GM10847 (cell line): Measurements from ENCODE around the gene USP17L11.
"Not testable (repeated sequence)": the region's sequence is repeated elsewhere in the genome, so short reads cannot be mapped to it uniquely, and the experiment has no call there.

ENCODE experiments used
- POLR2A ChIP-seq: IDR thresholded peaks from 2 replicates; pipeline ENCODE4 v1.6.1; 2011; ENCODE audit not compliant: insufficient read length; ENCODE audit errors: extremely low read depth

The USP17L11 gene, protein sequence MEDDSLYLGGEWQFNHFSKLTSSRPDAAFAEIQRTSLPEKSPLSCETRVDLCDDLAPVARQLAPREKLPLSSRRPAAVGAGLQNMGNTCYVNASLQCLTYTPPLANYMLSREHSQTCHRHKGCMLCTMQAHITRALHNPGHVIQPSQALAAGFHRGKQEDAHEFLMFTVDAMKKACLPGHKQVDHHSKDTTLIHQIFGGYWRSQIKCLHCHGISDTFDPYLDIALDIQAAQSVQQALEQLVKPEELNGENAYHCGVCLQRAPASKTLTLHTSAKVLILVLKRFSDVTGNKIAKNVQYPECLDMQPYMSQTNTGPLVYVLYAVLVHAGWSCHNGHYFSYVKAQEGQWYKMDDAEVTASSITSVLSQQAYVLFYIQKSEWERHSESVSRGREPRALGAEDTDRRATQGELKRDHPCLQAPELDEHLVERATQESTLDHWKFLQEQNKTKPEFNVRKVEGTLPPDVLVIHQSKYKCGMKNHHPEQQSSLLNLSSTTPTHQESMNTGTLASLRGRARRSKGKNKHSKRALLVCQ

DNA sequence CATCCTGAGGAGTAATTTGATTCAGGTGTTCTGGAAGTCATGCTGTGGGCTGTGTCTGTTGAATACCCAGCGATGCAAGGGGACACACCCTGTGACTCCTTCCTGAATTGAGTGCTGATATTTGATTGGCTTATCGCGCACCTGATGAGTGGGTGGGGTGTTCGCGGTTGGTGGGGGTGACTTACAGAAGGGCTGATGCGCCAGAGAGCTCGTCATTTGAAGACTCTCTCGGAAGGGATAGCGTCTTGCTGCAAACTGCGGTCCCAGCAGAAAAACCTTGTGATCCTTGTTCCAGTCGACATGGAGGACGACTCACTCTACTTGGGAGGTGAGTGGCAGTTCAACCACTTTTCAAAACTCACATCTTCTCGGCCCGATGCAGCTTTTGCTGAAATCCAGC, at the start of gene USP17L11:
USP17L11 (plus strand) TSS at position 301 of the 400 bp plus-strand sequence; CDS start at position 301, 0 bp downstream.
- TF ChIP-seq POLR2A: not testable (repeated sequence)

DNA sequence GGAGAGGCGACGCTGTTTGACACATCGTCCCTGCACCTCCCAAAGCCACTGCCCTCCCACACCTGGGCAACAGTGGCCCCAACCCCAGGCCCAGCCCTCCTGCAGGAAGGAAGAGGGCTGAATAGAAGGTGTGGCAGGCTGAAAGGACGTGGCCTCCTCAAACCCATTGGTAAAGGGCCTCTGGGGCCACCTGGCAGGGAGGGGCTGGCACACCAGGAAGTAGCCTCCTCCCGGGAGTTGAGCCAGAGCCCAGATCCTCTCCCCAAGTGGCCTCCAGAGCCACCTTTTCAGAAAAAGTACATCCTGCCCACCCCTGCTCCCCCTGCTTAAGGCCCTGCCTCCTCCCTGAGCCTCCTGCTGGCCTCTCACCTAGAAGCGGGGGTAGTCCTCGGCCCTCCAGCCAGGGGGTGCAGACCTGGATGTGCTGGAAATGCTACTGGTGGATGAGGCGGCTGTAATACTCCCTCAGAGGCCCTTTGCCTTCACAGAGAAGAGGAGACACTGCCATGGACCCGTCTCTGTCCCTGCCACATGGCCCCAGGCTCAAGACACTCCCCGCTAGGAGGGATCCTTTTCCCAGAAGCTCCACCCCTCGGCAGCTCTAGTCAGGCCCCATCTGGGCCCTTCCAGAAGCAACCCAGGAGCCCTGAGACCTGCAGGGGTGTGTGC, 45.3 kb upstream of the USP17L11 start, which contains the start of gene FAM90A26:
FAM90A26 (plus strand) TSS at position 619 of the 669 bp plus-strand sequence. CDS start 2,764 bp downstream, outside the sequence.
- not testable (repeated sequence) for TF ChIP-seq POLR2A

DNA sequence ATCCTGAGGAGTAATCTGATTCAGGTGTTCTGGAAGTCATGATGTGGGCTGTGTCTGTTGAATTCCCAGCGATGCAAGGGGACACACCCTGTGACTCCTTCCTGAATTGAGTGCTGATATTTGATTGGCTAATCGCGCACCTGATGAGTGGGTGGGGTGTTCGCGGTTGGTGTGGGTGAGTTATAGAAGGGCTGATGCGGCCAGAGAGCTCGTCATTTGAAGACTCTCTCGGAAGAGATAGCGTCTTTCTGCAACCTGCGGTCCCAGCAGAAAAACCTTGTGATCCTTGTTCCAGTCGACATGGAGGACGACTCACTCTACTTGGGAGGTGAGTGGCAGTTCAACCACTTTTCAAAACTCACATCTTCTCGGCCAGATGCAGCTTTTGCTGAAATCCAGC, 4.8 kb upstream of the USP17L11 start, which contains the start of gene USP17L10:
USP17L10 (plus strand) TSS at position 301 of the 400 bp plus-strand sequence; CDS start at position 301, 0 bp downstream.
- not testable (repeated sequence) for TF ChIP-seq POLR2A

DNA sequence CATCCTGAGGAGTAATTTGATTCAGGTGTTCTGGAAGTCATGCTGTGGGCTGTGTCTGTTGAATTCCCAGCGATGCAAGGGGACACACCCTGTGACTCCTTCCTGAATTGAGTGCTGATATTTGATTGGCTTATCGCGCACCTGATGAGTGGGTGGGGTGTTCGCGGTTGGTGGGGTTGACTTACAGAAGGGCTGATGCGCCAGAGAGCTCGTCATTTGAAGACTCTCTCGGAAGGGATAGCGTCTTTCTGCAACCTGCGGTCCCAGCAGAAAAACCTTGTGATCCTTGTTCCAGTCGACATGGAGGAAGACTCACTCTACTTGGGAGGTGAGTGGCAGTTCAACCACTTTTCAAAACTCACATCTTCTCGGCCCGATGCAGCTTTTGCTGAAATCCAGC, 4.6 kb downstream of the USP17L11 start, which contains the start of gene USP17L12:
USP17L12 (plus strand) TSS at position 301 of the 400 bp plus-strand sequence; CDS start at position 301, 0 bp downstream.
- TF ChIP-seq POLR2A: not testable (repeated sequence)

DNA sequence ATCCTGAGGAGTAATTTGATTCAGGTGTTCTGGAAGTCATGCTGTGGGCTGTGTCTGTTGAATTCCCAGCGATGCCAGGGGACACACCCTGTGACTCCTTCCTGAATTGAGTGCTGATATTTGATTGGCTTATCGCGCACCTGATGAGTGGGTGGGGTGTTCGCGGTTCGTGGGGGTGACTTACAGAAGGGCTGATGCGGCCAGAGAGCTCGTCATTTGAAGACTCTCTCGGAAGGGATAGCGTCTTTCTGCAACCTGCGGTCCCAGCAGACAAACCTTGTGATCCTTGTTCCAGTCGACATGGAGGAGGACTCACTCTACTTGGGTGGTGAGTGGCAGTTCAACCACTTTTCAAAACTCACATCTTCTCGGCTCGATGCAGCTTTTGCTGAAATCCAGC, 9.4 kb downstream of the USP17L11 start, which contains the start of gene USP17L13:
USP17L13 (plus strand) TSS at position 301 of the 400 bp plus-strand sequence; CDS start at position 301, 0 bp downstream.
- TF ChIP-seq POLR2A: not testable (repeated sequence)

DNA sequence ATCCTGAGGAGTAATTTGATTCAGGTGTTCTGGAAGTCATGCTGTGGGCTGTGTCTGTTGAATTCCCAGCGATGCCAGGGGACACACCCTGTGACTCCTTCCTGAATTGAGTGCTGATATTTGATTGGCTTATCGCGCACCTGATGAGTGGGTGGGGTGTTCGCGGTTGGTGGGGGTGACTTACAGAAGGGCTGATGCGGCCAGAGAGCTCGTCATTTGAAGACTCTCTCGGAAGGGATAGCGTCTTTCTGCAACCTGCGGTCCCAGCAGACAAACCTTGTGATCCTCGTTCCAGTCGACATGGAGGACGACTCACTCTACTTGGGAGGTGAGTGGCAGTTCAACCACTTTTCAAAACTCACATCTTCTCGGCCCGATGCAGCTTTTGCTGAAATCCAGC, 18.9 kb downstream of the USP17L11 start, which contains the start of gene USP17L15:
USP17L15 (plus strand) TSS at position 301 of the 400 bp plus-strand sequence; CDS start at position 301, 0 bp downstream.
- TF ChIP-seq POLR2A: not testable (repeated sequence)

DNA sequence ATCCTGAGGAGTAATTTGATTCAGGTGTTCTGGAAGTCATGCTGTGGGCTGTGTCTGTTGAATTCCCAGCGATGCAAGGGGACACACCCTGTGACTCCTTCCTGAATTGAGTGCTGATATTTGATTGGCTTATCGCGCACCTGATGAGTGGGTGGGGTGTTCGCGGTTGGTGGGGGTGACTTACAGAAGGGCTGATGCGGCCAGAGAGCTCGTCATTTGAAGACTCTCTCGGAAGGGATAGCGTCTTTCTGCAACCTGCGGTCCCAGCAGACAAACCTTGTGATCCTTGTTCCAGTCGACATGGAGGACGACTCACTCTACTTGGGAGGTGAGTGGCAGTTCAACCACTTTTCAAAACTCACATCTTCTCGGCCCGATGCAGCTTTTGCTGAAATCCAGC, 28.4 kb downstream of the USP17L11 start, which contains the start of gene USP17L17:
USP17L17 (plus strand) TSS at position 301 of the 400 bp plus-strand sequence; CDS start at position 301, 0 bp downstream.
- TF ChIP-seq POLR2A: not testable (repeated sequence)

DNA sequence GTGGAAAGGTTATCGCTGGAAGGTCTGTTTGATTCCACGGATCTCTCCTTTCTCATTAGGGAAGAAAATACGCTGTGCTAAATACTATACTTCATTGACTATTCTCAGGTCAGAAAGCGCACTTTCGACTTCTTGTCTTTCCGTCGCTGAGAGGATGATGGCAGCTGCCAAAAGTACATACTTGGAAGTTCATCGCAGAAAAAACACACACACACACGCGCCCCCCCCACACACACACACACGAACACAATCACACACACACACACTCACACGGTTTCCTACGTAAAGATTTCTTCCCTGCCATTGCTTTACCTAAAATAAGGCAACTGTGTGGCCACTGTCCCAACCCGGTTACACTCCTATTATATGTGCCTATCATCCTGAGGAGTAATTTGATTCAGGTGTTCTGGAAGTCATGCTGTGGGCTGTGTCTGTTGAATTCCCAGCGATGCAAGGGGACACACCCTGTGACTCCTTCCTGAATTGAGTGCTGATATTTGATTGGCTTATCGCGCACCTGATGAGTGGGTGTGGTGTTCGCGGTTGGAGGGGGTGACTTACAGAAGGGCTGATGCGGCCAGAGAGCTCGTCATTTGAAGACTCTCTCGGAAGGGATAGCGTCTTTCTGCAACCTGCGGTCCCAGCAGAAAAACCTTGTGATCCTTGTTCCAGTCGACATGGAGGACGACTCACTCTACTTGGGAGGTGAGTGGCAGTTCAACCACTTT, 32.9 kb downstream of the USP17L11 start, which contains the start of gene USP17L18:
USP17L18 (plus strand) TSS at position 678 of the 728 bp plus-strand sequence; CDS start at position 678, 0 bp downstream.
- not testable (repeated sequence) for TF ChIP-seq POLR2A

DNA sequence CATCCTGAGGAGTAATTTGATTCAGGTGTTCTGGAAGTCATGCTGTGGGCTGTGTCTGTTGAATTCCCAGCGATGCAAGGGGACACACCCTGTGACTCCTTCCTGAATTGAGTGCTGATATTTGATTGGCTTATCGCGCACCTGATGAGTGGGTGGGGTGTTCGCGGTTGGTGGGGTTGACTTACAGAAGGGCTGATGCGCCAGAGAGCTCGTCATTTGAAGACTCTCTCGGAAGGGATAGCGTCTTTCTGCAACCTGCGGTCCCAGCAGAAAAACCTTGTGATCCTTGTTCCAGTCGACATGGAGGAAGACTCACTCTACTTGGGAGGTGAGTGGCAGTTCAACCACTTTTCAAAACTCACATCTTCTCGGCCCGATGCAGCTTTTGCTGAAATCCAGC, 37.9 kb downstream of the USP17L11 start, which contains the start of gene USP17L19:
USP17L19 (plus strand) TSS at position 301 of the 400 bp plus-strand sequence; CDS start at position 301, 0 bp downstream.
- not testable (repeated sequence) for TF ChIP-seq POLR2A

DNA sequence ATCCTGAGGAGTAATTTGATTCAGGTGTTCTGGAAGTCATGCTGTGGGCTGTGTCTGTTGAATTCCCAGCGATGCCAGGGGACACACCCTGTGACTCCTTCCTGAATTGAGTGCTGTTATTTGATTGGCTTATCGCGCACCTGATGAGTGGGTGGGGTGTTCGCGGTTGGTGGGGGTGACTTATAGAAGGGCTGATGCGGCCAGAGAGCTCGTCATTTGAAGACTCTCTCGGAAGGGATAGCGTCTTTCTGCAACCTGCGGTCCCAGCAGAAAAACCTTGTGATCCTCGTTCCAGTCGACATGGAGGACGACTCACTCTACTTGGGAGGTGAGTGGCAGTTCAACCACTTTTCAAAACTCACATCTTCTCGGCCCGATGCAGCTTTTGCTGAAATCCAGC, 42.6 kb downstream of the USP17L11 start, which contains the start of gene USP17L20:
USP17L20 (plus strand) TSS at position 301 of the 400 bp plus-strand sequence; CDS start at position 301, 0 bp downstream.
- TF ChIP-seq POLR2A: not testable (repeated sequence)

DNA sequence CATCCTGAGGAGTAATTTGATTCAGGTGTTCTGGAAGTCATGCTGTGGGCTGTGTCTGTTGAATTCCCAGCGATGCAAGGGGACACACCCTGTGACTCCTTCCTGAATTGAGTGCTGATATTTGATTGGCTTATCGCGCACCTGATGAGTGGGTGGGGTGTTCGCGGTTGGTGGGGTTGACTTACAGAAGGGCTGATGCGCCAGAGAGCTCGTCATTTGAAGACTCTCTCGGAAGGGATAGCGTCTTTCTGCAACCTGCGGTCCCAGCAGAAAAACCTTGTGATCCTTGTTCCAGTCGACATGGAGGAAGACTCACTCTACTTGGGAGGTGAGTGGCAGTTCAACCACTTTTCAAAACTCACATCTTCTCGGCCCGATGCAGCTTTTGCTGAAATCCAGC, 47.4 kb downstream of the USP17L11 start, which contains the start of gene USP17L21:
USP17L21 (plus strand) TSS at position 301 of the 400 bp plus-strand sequence; CDS start at position 301, 0 bp downstream.
- not testable (repeated sequence) for TF ChIP-seq POLR2A
